ENCODE data around the gene CUX1. TPM values are rescaled to one million over a fixed set of nuclear protein-coding genes. Genes with fewer than 3 reads are reported as not detected.

The CUX1 gene
- total RNA-seq, 1 experiment from 2014 or later, result 54.8 TPM

- H3K4me1 Mint-ChIP-seq (ENCODE audit: low read depth, unreplicated experiment), result peaks cover 7% of the 10 kb centered on the region
- CTCF ChIA-PET, result no interaction called here
- no peak for TF ChIP-seq CTCF (IDR thresholded peaks at IDR 0.05; ENCODE audit: unreplicated experiment)
- intact Hi-C loops (cut with micrococcal nuclease; ENCODE audit: unreplicated experiment), result loop anchor here (10.0 kb wide), 1 partner anchor 85 kb away; no protein-coding TSS in a partner anchor
- no peaks in the 10 kb centered on the region for H3K27me3 Mint-ChIP-seq (ENCODE audit: unreplicated experiment)
- no peak overlapping the region for H3K4me3 Mint-ChIP-seq (ENCODE audit: low read depth, unreplicated experiment)
- no peaks in the 10 kb centered on the region for H3K9me3 Mint-ChIP-seq (ENCODE audit: low read depth, unreplicated experiment)
- no TSS peak for BruUV-seq (replicated peaks)
- no peak overlapping the region for H3K27ac Mint-ChIP-seq (ENCODE audit: unreplicated experiment)
- H3K36me3 Mint-ChIP-seq (ENCODE audit: insufficient read depth, unreplicated experiment), result peaks cover 8% of the 10 kb centered on the region
- no peak for DNase-seq
These were observed 142.4 kb downstream of the CUX1 start for GRCh38 chr7:101959829-101960228.

GRCh38 chr7:101960323-101960722, 142.9 kb downstream of the CUX1 start:
- CTCF ChIA-PET, result no interaction called here
- H3K4me3 Mint-ChIP-seq (ENCODE audit: low read depth, unreplicated experiment), result no peak overlapping the region
- H3K4me1 Mint-ChIP-seq (ENCODE audit: low read depth, unreplicated experiment), result peaks cover 7% of the 10 kb centered on the region
- H3K27me3 Mint-ChIP-seq (ENCODE audit: unreplicated experiment), result no peaks in the 10 kb centered on the region
- no TSS peak for BruUV-seq (replicated peaks)
- H3K27ac Mint-ChIP-seq (ENCODE audit: unreplicated experiment), result no peak overlapping the region
- peaks cover 8% of the 10 kb centered on the region for H3K36me3 Mint-ChIP-seq (ENCODE audit: insufficient read depth, unreplicated experiment)
- no peaks in the 10 kb centered on the region for H3K9me3 Mint-ChIP-seq (ENCODE audit: low read depth, unreplicated experiment)
- intact Hi-C loops (cut with micrococcal nuclease; ENCODE audit: unreplicated experiment), result no loop called here
- DNase-seq, result no peak
- TF ChIP-seq CTCF (IDR thresholded peaks at IDR 0.05; ENCODE audit: unreplicated experiment), result no peak

GRCh38 chr7:101960985-101961708, 143.7 kb downstream of the CUX1 start:
- BruUV-seq (replicated peaks), result no TSS peak
- CTCF ChIA-PET, result no interaction called here
- H3K36me3 Mint-ChIP-seq (ENCODE audit: insufficient read depth, unreplicated experiment), result peaks cover 8% of the 10 kb centered on the region
- no peak overlapping the region for H3K4me3 Mint-ChIP-seq (ENCODE audit: low read depth, unreplicated experiment)
- H3K27ac Mint-ChIP-seq (ENCODE audit: unreplicated experiment), result no peak overlapping the region
- H3K27me3 Mint-ChIP-seq (ENCODE audit: unreplicated experiment), result no peaks in the 10 kb centered on the region
- H3K9me3 Mint-ChIP-seq (ENCODE audit: low read depth, unreplicated experiment), result no peaks in the 10 kb centered on the region
- peaks cover 7% of the 10 kb centered on the region for H3K4me1 Mint-ChIP-seq (ENCODE audit: low read depth, unreplicated experiment)
- no peak for TF ChIP-seq CTCF (IDR thresholded peaks at IDR 0.05; ENCODE audit: unreplicated experiment)
- intact Hi-C loops (cut with micrococcal nuclease; ENCODE audit: unreplicated experiment), result no loop called here
- DNase-seq, result no peak

GRCh38 chr7:101961811-101962210, 144.4 kb downstream of the CUX1 start:
- CTCF ChIA-PET, result no interaction called here
- no peaks in the 10 kb centered on the region for H3K9me3 Mint-ChIP-seq (ENCODE audit: low read depth, unreplicated experiment)

More at GRCh38 chr7:101961811-101962210, 144.4 kb downstream of the CUX1 start:
- no peaks in the 10 kb centered on the region for H3K27me3 Mint-ChIP-seq (ENCODE audit: unreplicated experiment)
- BruUV-seq (replicated peaks), result no TSS peak
- H3K27ac Mint-ChIP-seq (ENCODE audit: unreplicated experiment), result no peak overlapping the region
- intact Hi-C loops (cut with micrococcal nuclease; ENCODE audit: unreplicated experiment), result no loop called here
- peaks cover 7% of the 10 kb centered on the region for H3K4me1 Mint-ChIP-seq (ENCODE audit: low read depth, unreplicated experiment)
- H3K36me3 Mint-ChIP-seq (ENCODE audit: insufficient read depth, unreplicated experiment), result peaks cover 5% of the 10 kb centered on the region
- no peak for TF ChIP-seq CTCF (IDR thresholded peaks at IDR 0.05; ENCODE audit: unreplicated experiment)
- DNase-seq, result no peak
- H3K4me3 Mint-ChIP-seq (ENCODE audit: low read depth, unreplicated experiment), result no peak overlapping the region
